OCI-LY7 (cell line): ENCODE results near the gene HEPACAM2. TPM values are rescaled to one million over a fixed set of nuclear protein-coding genes. Genes with fewer than 3 reads are reported as not detected.

ENCODE experiments used
- BruUV-seq: library from RNA; stranded (reverse); fragments of 400-500 nt; replicated peaks from 2 replicates; lab custom pipeline; 2021; lab: Mats Ljungman, UMichigan
- CTCF ChIA-PET: fragments of 300-600 bp; sonication (Branson Sonifier 250); formaldehyde crosslinking; loops from one replicate; lab custom pipeline; 2022; ENCODE audit warnings: antibody characterized with exemption; ENCODE audit not compliant: unreplicated experiment; lab: Charles Lee
- POLR2A ChIA-PET: fragments of 300-600 bp; sonication (Branson Sonifier 250); formaldehyde crosslinking; loops from one replicate; lab custom pipeline; 2022; ENCODE audit warnings: antibody characterized with exemption; lab: Charles Lee
- DNase-seq: peaks from one replicate; pipeline ENCODE4 v3.0.0-alpha.2; 2015; ENCODE audit warnings: low spot score
- H2AFZ ChIP-seq: fragments of 200-600 bp; sonication (generic), shearing (Covaris generic); 2 replicates; pipeline ENCODE4 v1.6.1; 2014; ENCODE audit warnings: mild to moderate bottlenecking, antibody characterized with exemption, low read length, moderate library complexity
- H3K27ac ChIP-seq: fragments of 200-600 bp; sonication (generic); 2 replicates; pipeline ENCODE4 v1.5.1; 2014; ENCODE audit warnings: mixed run types, low read depth, mild to moderate bottlenecking, moderate library complexity, low read length, inconsistent platforms; ENCODE audit not compliant: poor library complexity, severe bottlenecking
- H3K36me3 ChIP-seq: fragments of 200-600 bp; sonication (generic); 2 replicates; pipeline ENCODE4 v1.6.1; 2014; ENCODE audit warnings: mild to moderate bottlenecking, antibody characterized with exemption, low read length, moderate library complexity, mixed read lengths; ENCODE audit not compliant: insufficient read depth
- H3K4me1 ChIP-seq: fragments of 200-600 bp; sonication (generic); 2 replicates; pipeline ENCODE4 v1.5.1; 2014; ENCODE audit warnings: mild to moderate bottlenecking, low read length; ENCODE audit not compliant: insufficient read depth, poor library complexity, severe bottlenecking
- H3K4me2 ChIP-seq: fragments of 200-600 bp; sonication (generic); 2 replicates; pipeline ENCODE4 v1.6.1; 2014; ENCODE audit warnings: mild to moderate bottlenecking, low read length
- H3K4me3 ChIP-seq: fragments of 200-600 bp; sonication (generic); 2 replicates; pipeline ENCODE4 v1.5.1; 2014; ENCODE audit warnings: mild to moderate bottlenecking, low read depth, low read length; ENCODE audit not compliant: poor library complexity, severe bottlenecking
- H3K79me2 ChIP-seq: fragments of 200-600 bp; sonication (generic); 2 replicates; pipeline ENCODE4 v1.6.1; 2016; ENCODE audit warnings: low read depth, mild to moderate bottlenecking, low read length, moderate library complexity, mixed read lengths; ENCODE audit not compliant: insufficient read depth
- H3K9me2 ChIP-seq: fragments of 200-600 bp; sonication (generic); 2 replicates; pipeline ENCODE4 v1.6.1; 2016; ENCODE audit warnings: mild to moderate bottlenecking, low read length, mixed read lengths; ENCODE audit not compliant: insufficient read depth
- H3K9me3 ChIP-seq: fragments of 200-600 bp; sonication (generic); 2 replicates; pipeline ENCODE4 v1.6.1; 2014; ENCODE audit warnings: mild to moderate bottlenecking, mixed run types, low read length, mixed read lengths
- H4K20me1 ChIP-seq: fragments of 200-600 bp; sonication (generic); 2 replicates; pipeline ENCODE4 v1.6.1; 2014; ENCODE audit warnings: mild to moderate bottlenecking, antibody characterized with exemption, low read length, moderate library complexity, mixed read lengths; ENCODE audit not compliant: insufficient read depth
- EZH2phosphoT487 ChIP-seq: fragments of 200-600 bp; sonication (generic); IDR thresholded peaks from 2 replicates; pipeline ENCODE4 v1.6.1; 2018; ENCODE audit warnings: low read depth, borderline replicate concordance, mild to moderate bottlenecking, mixed run types, antibody characterized with exemption, low read length, moderate library complexity, mixed read lengths
- intact Hi-C: fragments of 100-400 bp; cut with micrococcal nuclease; formaldehyde crosslinking; loops from one replicate; pipeline ENCODE4 v1.10.0; 2022; ENCODE audit not compliant: unreplicated experiment
- total RNA-seq, 2 experiments: library from RNA; depleted of rRNA in 1 of 2; stranded (reverse); fragments of >200 nt in 1 of 2; shearing (Covaris generic) in 1 of 2; gene quantifications; 2 replicates each; pipeline ENCODE4 v1.2.3, GENCODE V29; 2014 to 2022
- TF ChIP-seq, protein P1 (sequence below): fragments of 200-600 bp; sonication (generic); conservative IDR thresholded peaks from 2 replicates; pipeline ENCODE4 v1.5.1; 2014; ENCODE audit warnings: mild to moderate bottlenecking, antibody characterized with exemption, low read length, moderate library complexity, mixed read lengths

Gene HEPACAM2
- total RNA-seq, 2 experiments from 2014 or later, result not detected

DNA sequence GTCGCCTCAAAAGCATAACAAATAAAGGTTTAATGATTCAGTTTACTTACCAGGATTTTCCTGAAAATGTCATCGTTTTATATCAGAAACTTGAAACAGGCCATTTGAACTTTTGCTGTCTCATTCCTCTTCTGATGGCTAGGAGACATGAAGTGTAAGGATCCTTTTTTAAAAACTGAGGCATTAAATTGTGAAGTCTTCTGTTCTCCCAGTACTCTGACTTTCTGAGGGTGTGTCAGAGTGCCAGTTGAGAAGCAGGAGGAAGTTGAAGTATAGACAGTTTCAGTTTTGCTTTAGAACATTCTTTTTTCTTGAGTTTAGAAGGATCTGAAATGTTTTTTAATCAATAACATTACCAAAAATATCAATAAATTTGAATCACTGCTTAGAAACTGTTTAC is 78.1 kb downstream of the HEPACAM2 start, which contains the start of gene SAMD9L:
Gene SAMD9L, minus strand, starts transcription at position 242 of the 400 bp plus-strand sequence. CDS start 12,414 bp downstream, outside the sequence.
- no TSS peak for BruUV-seq
- H3K4me3 ChIP-seq, result peak within 1 kb of the TSS; percentile 72
- peak within 1 kb of the TSS; percentile 93 for H3K4me2 ChIP-seq
- no peaks in the 10 kb centered on the region for H3K36me3 ChIP-seq
- ChIA-PET CTCF (no interaction called here), POLR2A (interaction anchor here (1.2 to 1.8 kb wide), 2 partner anchors 28 to 30 kb away, joined by 3 to 6 read pairs; partner anchors contain the start of gene SAMD9)
- TF ChIP-seq, protein P1, sequence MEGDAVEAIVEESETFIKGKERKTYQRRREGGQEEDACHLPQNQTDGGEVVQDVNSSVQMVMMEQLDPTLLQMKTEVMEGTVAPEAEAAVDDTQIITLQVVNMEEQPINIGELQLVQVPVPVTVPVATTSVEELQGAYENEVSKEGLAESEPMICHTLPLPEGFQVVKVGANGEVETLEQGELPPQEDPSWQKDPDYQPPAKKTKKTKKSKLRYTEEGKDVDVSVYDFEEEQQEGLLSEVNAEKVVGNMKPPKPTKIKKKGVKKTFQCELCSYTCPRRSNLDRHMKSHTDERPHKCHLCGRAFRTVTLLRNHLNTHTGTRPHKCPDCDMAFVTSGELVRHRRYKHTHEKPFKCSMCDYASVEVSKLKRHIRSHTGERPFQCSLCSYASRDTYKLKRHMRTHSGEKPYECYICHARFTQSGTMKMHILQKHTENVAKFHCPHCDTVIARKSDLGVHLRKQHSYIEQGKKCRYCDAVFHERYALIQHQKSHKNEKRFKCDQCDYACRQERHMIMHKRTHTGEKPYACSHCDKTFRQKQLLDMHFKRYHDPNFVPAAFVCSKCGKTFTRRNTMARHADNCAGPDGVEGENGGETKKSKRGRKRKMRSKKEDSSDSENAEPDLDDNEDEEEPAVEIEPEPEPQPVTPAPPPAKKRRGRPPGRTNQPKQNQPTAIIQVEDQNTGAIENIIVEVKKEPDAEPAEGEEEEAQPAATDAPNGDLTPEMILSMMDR, result no peak
- no peak for TF ChIP-seq EZH2phosphoT487
- H3K9me3 ChIP-seq, result no peaks in the 10 kb centered on the region
- H3K79me2 ChIP-seq, result no peaks in the 10 kb centered on the region; the same call in 1 of the 2 replicates
- H3K27ac ChIP-seq, result peak within 1 kb of the TSS; percentile 36
- peak within 1 kb of the TSS; percentile 98 for H2AFZ ChIP-seq
- no peaks in the 10 kb centered on the region for H3K9me2 ChIP-seq
- H3K4me1 ChIP-seq, result peaks cover 30% of the 10 kb centered on the region
- DNase-seq, result peak; percentile 54
- intact Hi-C loops, result no loop called here
- H4K20me1 ChIP-seq, result no peaks in the 10 kb centered on the region

DNA sequence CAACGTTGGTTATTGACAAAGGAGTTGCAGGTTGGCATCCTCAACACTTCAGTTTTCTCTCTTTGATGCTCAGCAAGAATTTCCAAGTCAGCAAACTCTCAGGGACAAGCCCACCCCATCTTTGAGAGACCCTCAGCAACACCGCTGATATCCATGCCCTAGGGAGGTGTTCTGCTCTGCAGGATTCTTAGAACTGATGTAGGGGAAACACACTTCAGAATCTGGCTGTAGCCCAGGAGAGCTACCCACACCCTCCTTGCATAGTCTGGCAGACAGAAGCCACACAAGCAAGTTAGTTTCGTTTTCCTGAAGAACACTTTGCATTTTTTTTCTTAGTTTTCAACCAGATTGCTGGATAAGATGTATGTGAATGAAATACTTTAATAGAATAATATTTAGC is 78.9 kb downstream of the HEPACAM2 start:
- ChIA-PET POLR2A (interaction anchor here (1.1 to 2.9 kb wide), 4 partner anchors 10 to 82 kb away, joined by 3 to 13 read pairs (median 4); partner anchors contain the start of gene SAMD9), CTCF (interaction anchor here (0.6 kb wide), 1 partner anchor 85 kb away, joined by 3 read pairs; the partner anchor contains the start of gene VPS50)
- TF ChIP-seq EZH2phosphoT487, result no peak
- TF ChIP-seq, protein P1, result no peak
- no TSS peak for BruUV-seq
- H3K4me1 ChIP-seq, result peaks cover 30% of the 10 kb centered on the region
- H2AFZ ChIP-seq, result peak overlapping the region; percentile 98
- H3K36me3 ChIP-seq, result no peaks in the 10 kb centered on the region
- peak; percentile 60 for DNase-seq
- peak overlapping the region; percentile 93 for H3K4me2 ChIP-seq
- H3K4me3 ChIP-seq, result peak overlapping the region; percentile 72
- H3K9me2 ChIP-seq, result no peaks in the 10 kb centered on the region
- H4K20me1 ChIP-seq, result no peaks in the 10 kb centered on the region
- H3K9me3 ChIP-seq, result no peaks in the 10 kb centered on the region
- no peaks in the 10 kb centered on the region; the same call in 1 of the 2 replicates for H3K79me2 ChIP-seq
- intact Hi-C loops, result no loop called here
- H3K27ac ChIP-seq, result peak overlapping the region; percentile 36

DNA sequence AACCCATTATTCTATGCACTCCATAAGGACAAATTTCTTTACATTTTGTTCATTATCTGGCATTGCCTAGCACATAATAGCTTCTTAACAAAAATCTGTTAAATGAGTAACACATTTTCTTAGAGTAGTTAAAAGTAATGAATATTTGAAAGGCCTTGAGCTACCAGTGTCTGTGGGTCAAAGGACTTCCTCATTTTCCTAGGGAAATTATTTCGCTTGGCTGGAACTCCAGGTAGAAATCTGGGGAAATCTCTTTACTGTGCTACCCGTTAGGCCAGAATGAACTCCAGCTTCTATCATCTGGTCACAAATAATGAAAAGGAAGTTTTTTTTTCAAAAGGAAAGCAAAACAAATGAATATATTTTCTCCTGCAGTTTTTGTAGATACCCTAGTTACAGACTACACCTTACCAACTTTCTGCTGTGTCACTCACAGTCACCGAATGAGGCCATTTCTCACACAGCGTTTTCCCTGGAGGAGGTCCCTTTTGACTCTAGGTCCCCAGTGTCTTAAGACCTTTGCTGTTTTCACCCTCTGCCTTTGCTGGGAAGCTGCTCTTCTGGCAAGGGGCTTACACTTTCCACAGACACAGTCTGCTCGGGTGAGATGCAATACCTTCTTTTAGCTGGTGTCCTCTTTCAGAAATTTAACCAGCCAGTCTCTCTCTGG is 79.7 kb downstream of the HEPACAM2 start:
- intact Hi-C loops, result no loop called here
- Histone ChIP-seq H3K4me3 (peak overlapping the region; percentile 72), H3K9me2 (no peaks in the 10 kb centered on the region), H3K79me2 (no peaks in the 10 kb centered on the region; the same call in 1 of the 2 replicates), H3K36me3 (no peaks in the 10 kb centered on the region), H2AFZ (peak overlapping the region; percentile 98), H3K4me1 (peaks cover 30% of the 10 kb centered on the region), H4K20me1 (no peaks in the 10 kb centered on the region), H3K4me2 (peak overlapping the region; percentile 93), H3K9me3 (no peaks in the 10 kb centered on the region), H3K27ac (no peak overlapping the region)
- POLR2A ChIA-PET, result interaction anchor here (0.6 to 2.9 kb wide), 6 partner anchors 10 to 83 kb away, joined by 3 to 13 read pairs (median 4); partner anchors contain the start of gene SAMD9
- CTCF ChIA-PET, result interaction anchor here (0.6 kb wide), 1 partner anchor 86 kb away, joined by 3 read pairs; the partner anchor contains the start of gene VPS50
- TF ChIP-seq, protein P1, result no peak
- TF ChIP-seq EZH2phosphoT487, result no peak
- no peak for DNase-seq
- BruUV-seq, result no TSS peak
